GM19467 (cell line): Measurements from ENCODE around the gene BIK.

ENCODE experiments used
- ATAC-seq: cut with Tn5 transposase; IDR thresholded peaks from one replicate; pipeline ENCODE4 v1.9.1; 2021; ENCODE audit warnings: mild to moderate bottlenecking, moderate library complexity; ENCODE audit not compliant: unreplicated experiment

BIK gene, protein sequence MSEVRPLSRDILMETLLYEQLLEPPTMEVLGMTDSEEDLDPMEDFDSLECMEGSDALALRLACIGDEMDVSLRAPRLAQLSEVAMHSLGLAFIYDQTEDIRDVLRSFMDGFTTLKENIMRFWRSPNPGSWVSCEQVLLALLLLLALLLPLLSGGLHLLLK

DNA sequence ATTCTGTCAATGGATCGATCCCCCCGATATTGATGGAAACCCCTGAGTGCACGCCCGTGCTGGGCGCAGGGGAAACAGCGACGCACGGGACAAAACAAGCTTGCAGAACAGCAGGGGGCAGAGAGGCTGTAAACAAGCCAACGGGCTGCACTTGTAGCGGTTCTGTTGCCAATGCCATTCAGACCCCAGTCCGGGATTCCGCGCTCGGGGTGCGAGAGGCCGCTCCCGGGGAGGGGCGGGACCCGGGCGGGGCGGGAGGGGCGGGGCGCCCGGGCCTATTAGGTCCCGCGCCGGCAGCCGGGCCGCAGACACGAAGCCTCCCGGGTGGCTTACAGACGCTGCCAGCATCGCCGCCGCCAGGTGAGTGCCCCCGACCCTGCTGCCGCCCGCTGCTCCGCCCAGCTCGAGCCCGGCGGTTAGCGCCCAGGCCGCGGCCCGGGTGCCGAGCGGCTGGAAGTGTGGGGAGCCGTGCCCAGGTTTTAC, at the start of gene BIK:
Gene BIK (plus strand): TSS at position 307 of the 483 bp plus-strand sequence. CDS start 13,273 bp downstream, outside the sequence.
- no peak for ATAC-seq

GRCh38 chr22:43066134-43066533, 44.4 kb upstream of the BIK start:
- ATAC-seq = no peak

DNA sequence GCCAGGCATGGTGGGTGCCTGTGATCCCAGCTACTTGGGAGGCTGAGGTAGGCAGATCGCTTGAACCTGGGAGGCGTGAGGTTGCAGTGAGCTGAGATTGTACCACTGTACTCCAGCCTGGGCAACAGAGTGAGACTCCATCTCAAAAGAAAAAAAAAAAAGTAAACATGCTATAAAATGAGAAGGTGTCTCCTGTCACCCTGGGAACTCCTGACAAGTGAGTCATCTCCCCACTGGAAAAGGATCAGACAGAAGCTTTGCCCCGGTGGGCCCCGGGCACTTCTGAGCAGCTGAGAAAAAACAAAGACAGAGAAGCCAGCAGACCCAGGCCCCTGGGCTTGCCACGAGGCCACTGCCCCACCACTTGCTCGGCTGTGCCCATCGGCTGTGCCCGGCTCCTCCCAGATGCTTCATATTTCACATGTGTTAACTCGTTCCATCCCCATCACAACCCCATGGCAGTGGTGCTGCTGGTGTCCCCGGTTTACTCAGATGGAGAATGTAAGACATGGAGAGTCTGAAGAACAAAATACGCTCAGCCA, 43.6 kb upstream of the BIK start:
- ATAC-seq = no peak

DNA sequence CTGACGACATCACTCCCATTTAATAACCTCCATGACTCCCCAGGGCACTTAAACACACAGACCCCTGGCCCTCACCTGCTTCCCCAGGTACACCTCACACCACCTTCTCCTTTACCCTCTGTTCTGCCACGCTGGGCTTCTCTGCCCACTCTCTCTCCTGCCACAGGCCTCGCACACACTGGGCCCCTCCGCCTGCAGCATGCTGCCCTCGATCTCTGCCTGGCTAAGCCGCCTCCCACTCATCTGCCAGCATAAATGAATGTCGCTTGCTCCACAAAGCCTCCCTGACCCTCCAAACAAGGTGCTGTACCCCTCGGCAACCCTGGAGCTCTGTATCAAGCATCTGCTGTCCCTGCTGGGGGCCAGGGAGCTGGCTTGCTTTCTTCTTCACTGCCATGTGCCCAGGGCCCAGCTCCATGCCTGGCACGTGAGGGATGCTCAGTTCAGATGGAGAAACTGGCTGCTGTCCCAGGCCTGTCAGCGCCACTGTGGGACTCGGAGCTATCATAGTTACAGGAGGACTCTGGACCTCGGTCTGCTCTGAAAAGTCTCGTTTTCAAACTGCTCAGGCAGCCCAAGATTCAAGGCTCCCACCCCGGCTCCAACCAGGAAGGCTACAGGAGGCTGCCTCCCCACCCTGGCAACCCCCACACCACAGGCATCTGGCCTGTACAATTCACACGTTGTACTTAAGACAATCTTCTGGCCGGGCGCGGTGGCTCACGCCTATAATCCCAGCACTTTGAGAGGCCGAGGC, 33.3 kb upstream of the BIK start:
- ATAC-seq = no peak

GRCh38 chr22:43078522-43078921, 32.0 kb upstream of the BIK start:
- no peak for ATAC-seq

DNA sequence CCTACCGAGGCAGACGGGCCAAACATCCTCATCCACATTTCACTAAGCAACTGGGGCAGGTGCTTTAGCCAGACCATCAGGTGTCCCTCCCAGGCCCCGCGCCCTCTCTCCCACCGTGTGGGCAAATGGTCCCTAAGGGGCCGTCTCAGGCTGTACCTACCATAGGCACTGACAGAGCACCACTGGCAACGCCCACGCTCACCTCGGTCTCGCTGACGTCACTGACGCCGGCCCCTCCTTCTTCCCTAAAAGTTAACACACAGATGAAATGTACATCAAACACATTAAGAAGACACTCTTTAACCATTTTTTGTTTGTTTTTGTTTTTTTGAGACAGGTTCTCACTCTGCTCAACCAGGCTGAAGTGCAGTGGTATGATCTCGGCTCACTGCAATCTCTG, 30.8 kb upstream of the BIK start:
- no peak for ATAC-seq

- ATAC-seq = no peak
Observed at GRCh38 chr22:43080616-43081015, 29.9 kb upstream of the BIK start.

DNA sequence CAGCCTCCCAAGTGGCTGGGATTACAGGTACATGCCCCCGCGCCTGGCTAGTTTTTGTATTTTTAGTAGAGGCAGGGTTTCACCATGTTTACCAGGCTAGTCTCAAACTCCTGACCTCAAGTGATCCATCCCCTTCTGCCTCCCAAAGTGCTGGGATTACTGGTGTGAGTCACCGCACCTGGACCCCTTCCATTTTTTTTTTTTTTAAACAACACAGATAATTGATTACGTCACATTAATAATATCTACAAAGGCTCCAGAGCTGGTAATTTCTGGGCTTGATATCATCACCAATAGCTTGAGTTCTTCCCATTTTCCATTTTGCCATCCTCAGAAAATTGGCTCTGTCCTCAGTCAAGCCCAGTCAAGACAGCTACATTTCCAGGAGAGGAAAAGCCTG, 28.6 kb upstream of the BIK start:
- no peak for ATAC-seq

DNA sequence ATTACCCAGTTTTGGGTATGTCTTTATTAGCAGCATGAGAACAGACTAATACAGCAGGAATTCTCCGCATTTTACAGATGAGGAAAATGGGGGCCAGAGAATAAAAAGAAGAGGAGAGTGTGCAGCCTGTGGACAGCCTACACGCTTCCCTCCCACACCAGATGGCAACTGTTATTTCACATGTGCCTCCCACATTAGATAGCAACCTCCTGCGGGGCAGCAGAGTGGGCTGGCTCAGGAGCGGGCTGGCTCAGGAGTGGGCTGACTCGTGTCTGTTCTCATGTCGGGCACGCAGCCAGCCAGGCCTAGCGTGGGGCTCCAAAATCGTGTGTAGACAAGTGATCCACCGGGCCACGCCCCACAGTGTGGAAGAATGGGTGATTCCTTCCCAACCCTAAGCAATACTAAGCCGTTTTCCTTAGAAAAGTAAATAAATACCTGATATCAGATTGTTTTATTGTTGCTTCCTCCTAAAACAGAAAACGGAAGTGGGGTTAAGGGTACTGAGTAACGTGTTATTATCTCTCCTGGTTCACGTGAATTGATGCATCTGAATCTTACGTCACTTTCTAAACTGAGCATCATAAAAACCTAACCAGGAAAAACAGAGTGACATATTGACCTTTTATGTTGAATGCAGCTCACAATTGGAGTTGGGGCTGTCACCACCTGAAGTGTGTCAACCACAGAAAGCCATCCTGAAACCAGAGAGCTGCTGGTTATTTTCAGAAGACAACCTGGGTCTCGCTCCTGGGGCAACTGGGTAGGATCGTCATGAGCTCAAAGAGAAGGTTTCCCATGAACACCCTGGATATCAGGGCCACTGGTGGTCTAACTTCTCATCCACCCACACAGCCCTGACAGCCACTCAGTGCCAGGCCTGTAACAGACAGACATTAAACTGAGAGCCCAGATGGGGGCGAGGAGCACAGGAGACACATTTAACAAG, 24.6 kb upstream of the BIK start:
- no peak for ATAC-seq

DNA sequence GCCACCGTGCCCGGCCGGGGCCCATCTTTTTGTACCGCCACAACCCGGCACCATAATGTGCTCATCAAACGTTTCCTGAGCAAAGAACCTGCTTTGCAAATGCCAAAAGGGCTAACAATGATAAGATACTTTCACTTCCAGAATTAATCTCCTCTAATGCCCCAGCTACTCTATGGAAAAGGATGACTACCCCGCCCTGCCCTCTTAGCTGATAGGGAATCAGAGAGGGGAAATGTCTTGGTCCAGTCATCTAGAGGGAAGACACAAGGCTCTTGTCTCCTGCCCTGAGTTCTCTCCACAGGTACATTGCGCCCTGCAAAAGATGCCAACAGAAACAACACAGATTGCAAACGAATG, 21.9 kb upstream of the BIK start:
- no peak for ATAC-seq

GRCh38 chr22:43088984-43089717, 21.4 kb upstream of the BIK start, which contains the start of gene TTLL1:
Gene TTLL1, minus strand, starts transcription at chr22:43089391. Its CDS starts 13,805 bp downstream, at chr22:43075586.
- peak; percentile 57 for ATAC-seq

DNA sequence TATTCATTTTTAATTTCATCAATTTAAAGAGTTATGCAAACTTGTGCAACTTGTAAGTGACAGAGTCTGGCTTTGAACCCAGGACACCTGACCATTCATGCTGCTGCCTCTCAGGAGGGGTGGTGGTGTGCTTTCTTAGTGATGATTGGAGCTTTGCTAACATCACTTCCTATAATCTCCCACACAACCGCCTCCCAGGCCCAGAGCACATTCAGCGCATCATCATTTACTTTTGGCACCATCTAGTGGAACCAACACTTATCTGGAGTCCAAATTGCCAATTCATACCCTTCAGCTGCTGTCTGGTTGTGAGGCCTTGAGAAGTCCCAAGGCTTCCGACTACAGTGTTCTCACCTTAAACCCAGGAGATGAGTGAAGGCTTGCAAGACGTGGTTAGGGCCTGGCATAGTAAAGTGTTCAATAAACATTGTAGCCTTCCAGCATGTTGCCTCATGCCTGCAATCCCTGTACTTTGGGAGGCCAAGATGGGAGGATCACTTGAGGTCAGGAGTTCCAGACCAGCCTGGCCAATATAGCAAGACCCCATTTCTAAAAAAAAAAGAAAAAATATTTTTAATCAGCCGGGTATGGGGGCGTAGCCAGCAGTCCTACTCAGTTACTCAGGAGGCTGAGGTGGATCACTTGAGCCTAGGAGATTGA, 20.3 kb upstream of the BIK start:
- ATAC-seq = no peak

GRCh38 chr22:43092085-43092484, 18.5 kb upstream of the BIK start:
- ATAC-seq = no peak

DNA sequence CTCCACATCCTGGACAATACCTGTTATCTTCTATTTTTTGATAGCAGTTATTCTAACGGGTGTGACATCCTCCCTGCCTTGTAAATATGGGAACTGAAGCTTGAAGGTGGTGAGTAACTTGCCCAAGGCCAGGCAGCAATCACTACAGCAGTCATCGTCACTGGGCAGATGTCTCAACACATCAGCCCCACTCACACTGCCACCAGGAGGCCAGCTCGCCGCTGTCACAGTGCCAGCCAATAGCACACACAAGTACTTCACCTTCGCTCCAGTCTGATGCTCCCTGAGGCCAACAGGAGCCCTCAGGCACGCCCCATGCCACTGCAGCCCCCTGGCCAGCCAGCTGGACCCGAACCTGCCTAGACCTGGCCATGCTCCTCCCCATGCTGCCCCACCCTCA, 16.5 kb upstream of the BIK start:
- no peak for ATAC-seq

- ATAC-seq = no peak
Observed at GRCh38 chr22:43094551-43094950, 16.0 kb upstream of the BIK start.

DNA sequence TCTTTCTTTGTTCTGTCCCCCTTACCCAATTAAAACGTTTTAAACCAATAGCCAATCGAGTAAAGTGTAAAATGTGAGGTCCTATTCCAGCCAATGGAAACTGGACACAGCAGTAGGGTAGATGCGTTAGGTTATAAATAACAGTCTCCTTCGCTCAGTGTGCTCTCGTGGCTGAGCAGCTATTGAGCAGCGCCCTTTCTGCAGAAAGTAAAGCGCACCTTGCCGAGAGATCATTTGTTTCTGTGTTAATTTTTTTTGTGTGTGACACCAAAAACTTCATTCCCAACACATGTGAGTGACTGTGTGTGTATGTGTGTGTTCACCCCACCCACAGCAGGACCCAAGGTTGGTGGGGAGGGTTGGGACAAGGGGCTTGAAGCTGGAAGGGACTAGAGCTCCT, 14.1 kb upstream of the BIK start:
- no peak for ATAC-seq

GRCh38 chr22:43098356-43098755, 12.2 kb upstream of the BIK start:
- no peak for ATAC-seq

DNA sequence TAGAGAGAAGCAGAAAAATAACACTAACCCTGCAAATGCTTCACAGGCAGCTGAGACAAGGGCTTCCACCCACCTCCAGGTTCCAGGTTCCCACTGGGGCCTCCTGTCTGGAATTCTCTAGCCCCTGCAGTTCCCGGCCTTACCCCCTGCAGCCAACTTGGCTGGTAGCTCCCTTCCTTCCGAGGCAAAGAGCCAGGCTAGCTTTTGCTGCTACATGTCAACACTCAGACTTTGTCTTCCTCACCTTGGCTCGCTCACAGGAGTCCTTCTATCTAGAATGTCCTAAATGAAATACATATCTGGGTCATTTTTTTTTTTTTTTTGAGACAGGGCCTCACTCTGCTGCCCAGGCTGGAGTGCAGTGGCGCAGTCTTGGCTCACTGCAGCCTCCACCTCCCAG, 11.5 kb upstream of the BIK start:
- ATAC-seq = no peak

- ATAC-seq = no peak
Observed at GRCh38 chr22:43100225-43100624, 10.3 kb upstream of the BIK start.

DNA sequence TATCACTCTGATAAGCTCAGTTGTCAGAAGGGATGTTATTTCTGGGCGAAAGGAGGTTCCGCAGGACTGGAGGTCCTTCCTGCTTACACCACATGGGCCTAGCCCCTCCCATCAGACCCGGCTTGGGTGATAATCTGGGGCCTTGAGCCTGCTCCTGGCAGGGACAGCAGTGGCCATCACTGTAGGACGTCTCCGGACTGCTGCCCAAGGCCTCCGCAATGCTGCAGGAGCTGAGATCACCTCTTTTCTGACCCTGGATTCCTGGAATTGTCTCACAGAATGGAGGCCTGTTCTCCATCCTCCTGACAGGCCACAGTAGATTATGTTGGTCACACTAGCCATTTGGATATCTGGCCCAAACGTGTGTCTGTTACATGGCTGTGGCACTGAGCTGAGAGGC, 9.2 kb upstream of the BIK start:
- ATAC-seq = no peak
